A549 (cell line): ENCODE results near the gene USP25. TPM values are rescaled to one million over a fixed set of nuclear protein-coding genes. Genes with fewer than 3 reads are reported as not detected.

Source experiments
- ATAC-seq, 2 experiments: fragments of 200-7000 bp in 1 of 2; fragments of >200 bp in 1 of 2; cut with Nextera tagmentation in 1 of 2; cut with Tn5 transposase in 1 of 2; 3 replicates each; pipeline versions ENCODE4 v1.8.0 to v1.9.1; 2018 to 2020; ENCODE audit warnings: mild to moderate bottlenecking in 1 of 2, moderate library complexity in 1 of 2
- CTCF ChIA-PET: fragments of 300-600 bp; sonication (Branson Sonifier 250); formaldehyde crosslinking; extraction: SDS; loops from one replicate; lab custom pipeline; 2021; ENCODE audit warnings: antibody characterized with exemption, inconsistent platforms; lab: Yijun Ruan, JAX
- POLR2A ChIA-PET: fragments of 350-600 bp; formaldehyde crosslinking; extraction: SDS; loops from one replicate; lab custom pipeline; 2021; ENCODE audit warnings: antibody characterized with exemption, inconsistent platforms; lab: Yijun Ruan, JAX
- DNase-seq, 2 experiments: peaks; one replicate each; pipeline versions ENCODE4 v3.0.0 to v3.0.0-alpha.2; 2011 to 2016; ENCODE audit warnings: low read depth in 1 of 2, low spot score in 1 of 2
- FAIRE-seq: peaks from 2 replicates; lab custom pipeline; 2011; peaks lifted over from hg19 to GRCh38; lab: Jason Lieb, UNC
- H3K27ac ChIP-seq, 2 experiments: fragments of >200 bp; sonication (Bioruptor Twin); formaldehyde crosslinking; 3 replicates each; pipeline ENCODE4 v1.5.1; 2016 to 2017
- H3K4me1 ChIP-seq: fragments of >200 bp; sonication (Bioruptor Twin); formaldehyde crosslinking; 3 replicates; pipeline ENCODE4 v1.6.1; 2016
- H3K4me2 ChIP-seq: fragments of >200 bp; sonication (Bioruptor Twin); formaldehyde crosslinking; 3 replicates; pipeline ENCODE4 v1.6.1; 2016
- H3K4me3 ChIP-seq: fragments of >200 bp; sonication (Bioruptor Twin); formaldehyde crosslinking; 3 replicates; pipeline ENCODE4 v1.5.1; 2016
- H3K9me3 ChIP-seq: fragments of >200 bp; sonication (Bioruptor Twin); formaldehyde crosslinking; 3 replicates; pipeline ENCODE4 v1.6.1; 2016
- CHD2 ChIP-seq: fragments of 150-350 bp; IDR thresholded peaks from 2 replicates; pipeline ENCODE4 v1.6.1; 2014; ENCODE audit warnings: low read length; ENCODE audit not compliant: partially characterized antibody
- CHD4 ChIP-seq: fragments of 200-600 bp; sonication (generic); IDR thresholded peaks from 2 replicates; pipeline ENCODE4 v1.6.1; 2016; ENCODE audit warnings: antibody characterized with exemption, mild to moderate bottlenecking, borderline replicate concordance
- CTCF ChIP-seq: fragments of >200 bp; sonication (Bioruptor Twin); formaldehyde crosslinking; IDR thresholded peaks from 3 replicates; pipeline ENCODE4 v1.5.1; 2016
- ESRRA ChIP-seq: fragments of 150-350 bp; IDR thresholded peaks from 2 replicates; pipeline ENCODE4 v1.6.1; 2014; ENCODE audit warnings: mild to moderate bottlenecking, low read length, borderline replicate concordance
- FOSB ChIP-seq: fragments of 250-450 bp; sonication (Bioruptor Pico); IDR thresholded peaks from 2 replicates; pipeline ENCODE4 v1.5.0; 2020; ENCODE audit warnings: mild to moderate bottlenecking, moderate library complexity
- GATA3 ChIP-seq: IDR thresholded peaks from 2 replicates; pipeline ENCODE4 v1.6.1; 2012; ENCODE audit warnings: borderline replicate concordance
- HDAC2 ChIP-seq: fragments of 200-600 bp; sonication (generic); IDR thresholded peaks from 2 replicates; pipeline ENCODE4 v1.6.1; 2016
- HES2 ChIP-seq: fragments of >200 bp; sonication (Bioruptor Twin); formaldehyde crosslinking; IDR thresholded peaks from 2 replicates; pipeline ENCODE4 v1.6.1; 2016
- HMGXB4 ChIP-seq: fragments of 250-450 bp; sonication (Bioruptor Pico); IDR thresholded peaks from 2 replicates; pipeline ENCODE4 v1.5.0; 2021; ENCODE audit warnings: mild to moderate bottlenecking, moderate library complexity, borderline replicate concordance
- JUNB ChIP-seq: fragments of >200 bp; sonication (Bioruptor Twin); formaldehyde crosslinking; IDR thresholded peaks from 2 replicates; pipeline ENCODE4 v1.6.1; 2016
- MYC ChIP-seq: IDR thresholded peaks from 2 replicates; pipeline ENCODE4 v1.6.1; 2012; ENCODE audit warnings: mild to moderate bottlenecking, inconsistent platforms, low read length, improper control_type of control experiment, borderline replicate concordance
- PHF8 ChIP-seq: fragments of 200-600 bp; sonication (generic); IDR thresholded peaks from 2 replicates; pipeline ENCODE4 v1.6.1; 2016; ENCODE audit warnings: low read depth, mild to moderate bottlenecking, antibody characterized with exemption, moderate library complexity, borderline replicate concordance
- POLR2A ChIP-seq: IDR thresholded peaks from 2 replicates; pipeline ENCODE4 v1.6.1; 2012; ENCODE audit warnings: mild to moderate bottlenecking, low read length
- RAD21 ChIP-seq, 2 experiments: fragments of >200 bp in 1 of 2; sonication (Bioruptor Twin) in 1 of 2; formaldehyde crosslinking in 1 of 2; IDR thresholded peaks in 1 of 2; conservative IDR thresholded peaks in 1 of 2; 2 replicates in 1 of 2; 3 replicates in 1 of 2; pipeline ENCODE4 v1.6.1; 2012 to 2018; ENCODE audit warnings: inconsistent platforms in 1 of 2
- RCOR1 ChIP-seq: fragments of 150-350 bp; IDR thresholded peaks from 2 replicates; pipeline ENCODE4 v1.6.1; 2014; ENCODE audit warnings: antibody characterized with exemption, low read length, low read depth
- RFX5 ChIP-seq: fragments of 450-650 bp; IDR thresholded peaks from 2 replicates; pipeline ENCODE4 v1.7.1; 2014; ENCODE audit warnings: antibody characterized with exemption, mild to moderate bottlenecking, moderate library complexity
- SMC3 ChIP-seq: fragments of >200 bp; sonication (Bioruptor Twin); formaldehyde crosslinking; IDR thresholded peaks from 3 replicates; pipeline ENCODE4 v1.6.1; 2018; ENCODE audit warnings: inconsistent platforms
- SREBF2 ChIP-seq: fragments of 450-650 bp; IDR thresholded peaks from 2 replicates; pipeline ENCODE4 v1.6.1; 2014; ENCODE audit warnings: mild to moderate bottlenecking, moderate library complexity
- ZFP36 ChIP-seq: fragments of 450-650 bp; IDR thresholded peaks from 2 replicates; pipeline ENCODE4 v1.6.1; 2014; ENCODE audit warnings: borderline replicate concordance; ENCODE audit not compliant: partially characterized antibody
- ZSCAN20 ChIP-seq: fragments of 250-450 bp; sonication (Bioruptor Pico); IDR thresholded peaks from 2 replicates; pipeline ENCODE4 v1.8.0; 2022; ENCODE audit warnings: mild to moderate bottlenecking, moderate library complexity
- WGBS: methylation state at CpG from one replicate; pipeline ENCODE4 v1.1.6; 2017; ENCODE audit errors: missing lambda C conversion rate; 5-methylcytosine and 5-hydroxymethylcytosine counted together
- polyA plus RNA-seq, 4 experiments: library from polyadenylated mRNA; depleted of rRNA in 3 of 4; stranded (reverse); fragments of >200 nt; fragmentation: RNase III in 1 of 4; extraction: RNeasy Plus Mini Kit Qiagen cat#74134 plus additional on column Dnase treatment in 1 of 4; gene quantifications; 2 replicates in 3 of 4; 3 replicates in 1 of 4; pipeline ENCODE4 v1.2.3, GENCODE V29; 2011 to 2017
- TF ChIP-seq, protein P1 (sequence below): IDR thresholded peaks from 2 replicates; pipeline ENCODE4 v1.6.1; 2012; ENCODE audit warnings: low read depth, borderline replicate concordance
- TF ChIP-seq, protein P2 (sequence below): fragments of 200-600 bp; sonication (generic); IDR thresholded peaks from 2 replicates; pipeline ENCODE4 v1.6.1; 2016; ENCODE audit warnings: antibody characterized with exemption, mild to moderate bottlenecking, moderate library complexity

Gene USP25
- polyA plus RNA-seq, 2 of the 4 experiments (the other 2 are of a cell fraction) = 15.3 to 33.5 TPM

- H3K4me1 ChIP-seq = peaks cover 16% of the 10 kb centered on the region
- no peak for DNase-seq
- ChIA-PET CTCF (no interaction called here), POLR2A (interaction anchor here (1.1 kb wide), 1 partner anchor 33 kb away, joined by 6 read pairs; no protein-coding TSS in a partner anchor)
- WGBS = 61% methylated on average over 1 of the region's 1 CpG
- FAIRE-seq = no peak
- H3K27ac ChIP-seq = no peak overlapping the region
- TF ChIP-seq MYC (no peak), CHD4 (no peak)
- no peak overlapping the region for H3K4me2 ChIP-seq
- H3K4me3 ChIP-seq = no peak overlapping the region
- no peak for ATAC-seq
- no peaks in the 10 kb centered on the region for H3K9me3 ChIP-seq
Measured at GRCh38 chr21:15763359-15763758, 33.6 kb downstream of the USP25 start.

DNA sequence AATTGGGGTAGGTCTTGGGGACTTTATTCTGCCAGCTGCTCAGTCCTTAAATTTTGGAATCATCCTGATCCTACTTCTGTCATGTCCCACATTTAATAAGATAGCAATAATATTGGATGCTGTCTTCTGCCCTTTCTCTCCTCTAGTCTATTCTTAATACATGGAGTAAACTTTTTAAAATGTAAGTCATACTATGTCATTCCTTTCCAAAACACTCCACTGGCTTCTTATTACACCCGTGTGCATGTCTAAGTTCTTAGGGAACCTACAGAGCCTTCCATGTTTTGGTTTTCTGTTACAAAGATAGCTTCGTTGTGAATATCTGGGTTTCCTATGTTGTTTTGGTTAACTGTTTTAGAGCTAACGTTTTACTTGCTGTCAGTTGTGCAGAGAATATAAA is 35.1 kb downstream of the USP25 start:
- TF ChIP-seq ESRRA (no peak), HDAC2 (no peak), SREBF2 (no peak), GATA3 (no peak), HMGXB4 (no peak), ZSCAN20 (CRISPR knock-in tag) (no peak), CHD4 (no peak), POLR2A (no peak), SMC3 (no peak), RCOR1 (no peak)
- TF ChIP-seq, protein P1, sequence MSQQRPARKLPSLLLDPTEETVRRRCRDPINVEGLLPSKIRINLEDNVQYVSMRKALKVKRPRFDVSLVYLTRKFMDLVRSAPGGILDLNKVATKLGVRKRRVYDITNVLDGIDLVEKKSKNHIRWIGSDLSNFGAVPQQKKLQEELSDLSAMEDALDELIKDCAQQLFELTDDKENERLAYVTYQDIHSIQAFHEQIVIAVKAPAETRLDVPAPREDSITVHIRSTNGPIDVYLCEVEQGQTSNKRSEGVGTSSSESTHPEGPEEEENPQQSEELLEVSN = no peak
- TF ChIP-seq, protein P2, sequence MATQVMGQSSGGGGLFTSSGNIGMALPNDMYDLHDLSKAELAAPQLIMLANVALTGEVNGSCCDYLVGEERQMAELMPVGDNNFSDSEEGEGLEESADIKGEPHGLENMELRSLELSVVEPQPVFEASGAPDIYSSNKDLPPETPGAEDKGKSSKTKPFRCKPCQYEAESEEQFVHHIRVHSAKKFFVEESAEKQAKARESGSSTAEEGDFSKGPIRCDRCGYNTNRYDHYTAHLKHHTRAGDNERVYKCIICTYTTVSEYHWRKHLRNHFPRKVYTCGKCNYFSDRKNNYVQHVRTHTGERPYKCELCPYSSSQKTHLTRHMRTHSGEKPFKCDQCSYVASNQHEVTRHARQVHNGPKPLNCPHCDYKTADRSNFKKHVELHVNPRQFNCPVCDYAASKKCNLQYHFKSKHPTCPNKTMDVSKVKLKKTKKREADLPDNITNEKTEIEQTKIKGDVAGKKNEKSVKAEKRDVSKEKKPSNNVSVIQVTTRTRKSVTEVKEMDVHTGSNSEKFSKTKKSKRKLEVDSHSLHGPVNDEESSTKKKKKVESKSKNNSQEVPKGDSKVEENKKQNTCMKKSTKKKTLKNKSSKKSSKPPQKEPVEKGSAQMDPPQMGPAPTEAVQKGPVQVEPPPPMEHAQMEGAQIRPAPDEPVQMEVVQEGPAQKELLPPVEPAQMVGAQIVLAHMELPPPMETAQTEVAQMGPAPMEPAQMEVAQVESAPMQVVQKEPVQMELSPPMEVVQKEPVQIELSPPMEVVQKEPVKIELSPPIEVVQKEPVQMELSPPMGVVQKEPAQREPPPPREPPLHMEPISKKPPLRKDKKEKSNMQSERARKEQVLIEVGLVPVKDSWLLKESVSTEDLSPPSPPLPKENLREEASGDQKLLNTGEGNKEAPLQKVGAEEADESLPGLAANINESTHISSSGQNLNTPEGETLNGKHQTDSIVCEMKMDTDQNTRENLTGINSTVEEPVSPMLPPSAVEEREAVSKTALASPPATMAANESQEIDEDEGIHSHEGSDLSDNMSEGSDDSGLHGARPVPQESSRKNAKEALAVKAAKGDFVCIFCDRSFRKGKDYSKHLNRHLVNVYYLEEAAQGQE = no peak
- Histone ChIP-seq H3K27ac (no peak overlapping the region), H3K4me1 (peaks cover 16% of the 10 kb centered on the region), H3K4me2 (no peak overlapping the region), H3K4me3 (no peak overlapping the region), H3K9me3 (no peaks in the 10 kb centered on the region)
- POLR2A ChIA-PET = no interaction called here
- CTCF ChIA-PET = no interaction called here
- WGBS = 83% methylated on average over 3 of the region's 3 CpGs
- DNase-seq (no peak), ATAC-seq (no peak), FAIRE-seq (no peak)

DNA sequence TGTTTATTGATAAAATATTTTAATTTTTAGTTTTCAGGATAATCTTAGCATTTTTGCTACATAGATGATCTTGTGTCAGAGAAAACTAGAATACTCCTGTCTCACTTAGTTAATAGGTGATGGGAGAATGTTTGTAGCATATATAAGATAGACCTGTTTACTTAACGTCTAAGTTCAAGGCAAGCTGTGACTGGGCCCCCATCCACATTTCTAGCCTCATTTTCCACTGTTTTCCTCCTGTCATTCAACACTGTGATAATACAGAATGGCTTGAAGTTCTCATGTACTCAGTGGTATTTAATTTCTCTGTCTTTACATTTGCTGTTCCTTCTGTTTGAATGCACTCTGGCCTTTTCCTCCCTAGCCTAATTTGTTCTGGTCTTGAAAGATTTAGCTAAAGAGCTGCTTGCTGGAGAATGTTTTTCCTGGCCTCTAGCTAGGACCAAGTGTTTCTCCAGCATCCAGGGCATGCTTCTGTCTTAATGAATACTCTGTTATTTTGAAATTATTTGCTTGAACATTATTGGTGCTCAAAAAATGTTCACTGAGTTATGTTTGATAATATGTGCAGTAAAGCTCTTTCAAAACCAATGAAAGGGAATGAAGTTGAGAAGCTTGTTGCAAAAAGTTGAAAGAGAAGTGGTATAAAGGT is 37.3 kb downstream of the USP25 start:
- Histone ChIP-seq H3K4me1 (peaks cover 8% of the 10 kb centered on the region; the same call in 1 of the 3 replicates), H3K9me3 (no peaks in the 10 kb centered on the region), H3K4me2 (no peak overlapping the region), H3K4me3 (no peak overlapping the region), H3K27ac (no peak overlapping the region)
- TF ChIP-seq JUNB (no peak), ZFP36 (no peak), HES2 (no peak), CHD2 (no peak), FOSB (CRISPR knock-in tag) (no peak), RAD21 (conservative IDR thresholded peaks at IDR 0.05 in 1 of 2, IDR thresholded peaks at IDR 0.05 in 1 of 2) (no peak), RCOR1 (no peak), ESRRA (no peak), RFX5 (no peak), PHF8 (no peak), CTCF (no peak)
- ChIA-PET CTCF (interaction anchor here (1.4 kb wide), 1 partner anchor 8 kb away, joined by 4 read pairs; no protein-coding TSS in a partner anchor), POLR2A (no interaction called here)
- no peak for DNase-seq
- no peak for ATAC-seq
- no peak for FAIRE-seq
- WGBS = 68% methylated on average over 1 of the region's 1 CpG
